HG03520 (cell line): ENCODE data around the gene CHD9.
"Not testable (repeated sequence)": the region's sequence is repeated elsewhere in the genome, so short reads cannot be mapped to it uniquely, and the experiment has no call there.

ENCODE experiments used
- ATAC-seq: cut with Tn5 transposase; IDR thresholded peaks from one replicate; pipeline ENCODE4 v1.9.1; 2021; ENCODE audit warnings: mild to moderate bottlenecking, moderate library complexity; ENCODE audit not compliant: unreplicated experiment

Gene CHD9

DNA sequence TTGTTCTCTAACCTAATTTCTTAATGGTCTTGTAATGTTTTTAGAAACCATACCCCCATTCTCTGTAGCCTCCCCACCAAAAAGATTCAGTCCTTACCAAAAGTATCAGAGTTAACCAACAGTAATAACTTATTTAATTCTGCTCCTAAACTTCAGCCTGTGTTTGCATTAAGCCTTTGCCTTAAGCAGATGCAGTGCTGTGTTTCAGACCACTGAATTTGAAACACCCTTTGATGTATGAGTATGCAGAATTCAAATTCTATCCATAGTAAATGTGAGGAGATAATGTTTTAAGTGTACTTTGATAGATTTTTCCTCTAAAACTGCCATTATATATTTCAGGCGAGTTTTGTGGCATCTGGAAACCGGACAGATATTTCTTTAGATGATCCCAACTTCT, 207.9 kb downstream of the CHD9 start:
- ATAC-seq = no peak

DNA sequence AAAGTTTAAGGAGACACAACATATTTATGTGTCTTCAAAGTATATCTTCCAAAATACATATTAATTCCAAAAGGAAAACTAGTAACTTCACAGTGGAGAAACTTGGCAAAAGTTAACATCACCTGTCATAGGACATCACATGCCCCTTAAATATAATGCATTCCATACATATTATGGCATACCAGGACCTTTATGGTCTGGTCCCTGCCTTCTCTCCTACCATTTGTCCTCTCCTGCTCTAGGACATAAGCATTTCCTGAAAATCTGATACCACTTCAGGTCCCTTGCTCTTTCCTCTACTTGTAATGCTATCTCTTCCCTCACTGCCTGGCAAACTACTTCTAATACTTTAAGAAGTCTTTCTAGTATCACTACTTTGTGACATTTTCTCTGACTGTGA, 211.4 kb downstream of the CHD9 start:
- ATAC-seq = no peak

DNA sequence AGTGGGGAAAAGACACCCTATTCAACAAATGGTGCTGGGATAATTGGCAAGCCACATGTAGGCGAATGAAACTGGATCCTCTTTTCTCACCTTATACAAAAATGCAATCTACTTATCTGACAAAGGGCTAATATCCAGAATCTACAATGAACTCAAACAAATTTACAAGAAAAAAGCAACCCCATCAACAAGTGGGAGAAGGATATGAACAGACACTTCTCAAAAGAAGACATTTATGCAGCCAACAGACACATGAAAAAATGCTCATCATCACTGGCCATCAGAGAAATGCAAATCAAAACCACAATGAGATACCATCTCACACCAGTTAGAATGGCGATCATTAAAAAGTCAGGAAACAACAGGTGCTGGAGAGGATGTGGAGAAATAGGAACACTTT, 223.7 kb downstream of the CHD9 start:
- not testable (repeated sequence) for ATAC-seq

DNA sequence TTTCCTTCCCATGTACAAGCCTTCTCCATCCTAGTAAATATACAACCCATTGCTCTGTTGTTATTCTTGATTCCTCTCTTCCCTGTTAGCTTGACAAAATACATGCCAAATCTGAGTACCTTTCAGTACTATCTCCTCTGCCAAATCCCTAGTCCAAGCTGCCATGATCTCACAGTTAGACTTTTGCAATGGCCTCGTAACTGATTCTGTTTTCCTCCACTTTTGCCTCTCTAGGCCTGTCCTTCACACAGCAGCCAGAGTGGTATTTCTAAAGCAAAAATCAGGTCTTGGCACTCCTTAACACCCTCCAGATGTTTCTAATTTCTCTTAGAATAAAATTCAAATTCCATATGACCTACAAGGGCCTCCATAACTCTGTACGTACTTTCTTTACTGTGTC, 226.5 kb downstream of the CHD9 start:
- no peak for ATAC-seq

DNA sequence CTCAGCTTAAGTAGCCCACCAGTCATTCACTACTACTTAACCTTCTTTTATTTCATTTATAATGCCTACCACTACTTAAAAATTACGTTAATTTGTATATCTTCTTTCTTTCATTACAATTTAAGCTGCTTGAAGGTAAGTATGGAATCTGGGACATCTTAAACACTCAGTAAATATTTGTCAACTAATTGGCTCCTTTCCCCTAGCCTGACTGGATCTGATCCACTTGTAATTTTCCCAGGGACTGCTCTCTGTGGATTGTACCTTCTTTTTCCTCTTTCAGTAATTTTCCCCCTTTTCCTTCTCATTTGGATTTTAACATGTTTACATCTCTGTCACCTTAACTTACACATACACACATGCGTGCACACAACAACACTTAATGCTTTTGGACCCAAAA, 227.1 kb downstream of the CHD9 start:
- ATAC-seq = no peak

DNA sequence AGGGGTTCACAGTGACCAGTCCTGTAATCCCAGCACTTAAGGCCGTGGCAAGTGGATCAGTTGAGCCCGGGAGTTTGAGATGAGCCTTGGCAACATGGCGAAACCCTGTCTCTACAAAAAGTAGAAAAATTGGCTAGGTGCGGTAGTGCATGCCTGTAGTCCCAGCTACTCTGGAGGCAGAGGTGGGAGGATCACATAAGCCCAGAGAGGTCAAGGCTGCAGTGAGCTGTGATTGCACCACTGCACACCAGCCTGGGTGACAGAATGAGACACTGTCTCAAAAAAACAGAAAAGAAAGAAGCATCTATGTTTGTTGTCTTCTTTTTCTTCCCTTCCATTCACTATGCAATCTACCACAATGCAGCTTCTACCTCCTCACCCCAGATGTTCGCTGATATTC, 227.5 kb downstream of the CHD9 start:
- ATAC-seq = no peak

DNA sequence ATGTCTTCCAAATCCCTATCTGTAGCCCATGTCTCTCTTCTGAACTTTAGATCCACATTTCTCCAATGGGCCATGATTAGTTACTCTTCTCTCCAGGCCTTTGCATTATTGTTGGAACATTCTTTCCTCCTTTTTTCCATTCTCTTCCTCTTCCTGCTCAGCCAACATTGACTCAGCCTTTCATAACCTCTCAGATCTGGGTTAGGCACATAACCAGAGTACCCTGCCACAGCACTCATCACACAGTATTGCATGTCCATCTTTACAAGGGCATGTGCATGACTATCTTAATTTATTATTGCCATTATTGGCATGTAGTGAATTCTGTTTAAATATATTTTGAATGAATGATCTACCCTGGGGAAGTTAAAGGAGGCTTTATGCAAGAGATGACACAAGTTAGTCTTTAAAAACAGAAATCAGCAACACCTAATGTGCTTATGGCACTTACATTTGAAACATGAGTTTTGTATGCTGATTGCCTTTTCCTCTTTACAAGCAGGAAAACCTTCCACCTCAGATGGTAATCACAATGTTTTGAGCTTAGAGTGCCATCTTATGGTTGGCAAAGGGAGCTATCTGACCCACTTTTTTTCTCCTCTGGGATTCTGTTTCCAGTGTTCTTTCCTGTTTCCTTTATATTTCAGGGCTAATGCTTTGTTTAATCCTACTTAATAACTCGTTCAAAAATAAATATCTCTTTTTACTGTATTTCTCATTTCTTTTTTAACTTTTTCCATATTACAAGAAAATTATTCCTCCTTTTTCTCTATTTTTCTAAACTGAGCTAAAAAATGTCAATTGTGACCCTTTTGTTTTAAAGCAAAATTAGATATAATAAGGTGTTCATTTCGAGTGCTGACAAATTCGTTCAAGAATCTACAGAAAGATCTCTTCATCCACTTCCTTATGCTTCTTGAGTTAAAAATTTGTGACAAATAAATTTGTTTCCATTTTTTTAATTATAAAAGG, 228.5 kb downstream of the CHD9 start:
- no peak for ATAC-seq

DNA sequence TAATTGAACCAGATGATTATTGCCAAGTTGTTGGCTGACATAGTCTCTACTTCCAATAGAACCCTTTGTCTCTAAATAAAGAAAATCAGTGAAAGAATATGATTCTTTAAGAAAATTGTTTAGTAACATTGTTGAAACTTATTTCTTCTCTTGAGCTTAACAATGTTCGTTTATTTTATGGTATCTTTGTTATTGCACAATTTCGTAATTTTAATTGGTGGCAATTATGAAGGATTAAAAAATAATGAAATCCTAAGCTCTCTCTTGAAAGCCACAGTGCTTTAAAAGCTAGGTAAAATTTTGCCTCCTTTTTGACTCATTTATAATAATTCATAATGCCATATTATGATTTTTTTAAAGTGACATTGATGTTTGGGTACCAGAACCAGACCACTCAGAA, 230.4 kb downstream of the CHD9 start:
- ATAC-seq = no peak

DNA sequence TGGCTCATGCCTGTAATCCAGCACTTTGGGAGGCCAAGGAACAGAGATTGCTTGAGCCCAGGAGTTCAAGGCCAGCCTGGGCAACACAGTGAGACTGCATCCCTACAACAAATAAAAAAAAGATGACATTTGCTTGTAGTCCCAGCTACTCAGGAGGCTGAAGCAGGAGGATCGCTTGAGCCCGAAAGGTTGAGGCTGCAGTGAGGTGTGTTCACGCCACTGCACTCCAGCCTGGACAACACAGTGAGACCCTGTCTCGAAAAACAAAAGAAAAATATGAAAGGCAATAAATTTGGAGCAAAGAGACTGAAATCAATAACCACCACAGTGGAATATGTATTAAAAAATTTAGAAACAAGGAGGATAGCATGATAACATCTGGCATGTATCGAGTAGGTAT, 235.7 kb downstream of the CHD9 start:
- ATAC-seq = no peak

DNA sequence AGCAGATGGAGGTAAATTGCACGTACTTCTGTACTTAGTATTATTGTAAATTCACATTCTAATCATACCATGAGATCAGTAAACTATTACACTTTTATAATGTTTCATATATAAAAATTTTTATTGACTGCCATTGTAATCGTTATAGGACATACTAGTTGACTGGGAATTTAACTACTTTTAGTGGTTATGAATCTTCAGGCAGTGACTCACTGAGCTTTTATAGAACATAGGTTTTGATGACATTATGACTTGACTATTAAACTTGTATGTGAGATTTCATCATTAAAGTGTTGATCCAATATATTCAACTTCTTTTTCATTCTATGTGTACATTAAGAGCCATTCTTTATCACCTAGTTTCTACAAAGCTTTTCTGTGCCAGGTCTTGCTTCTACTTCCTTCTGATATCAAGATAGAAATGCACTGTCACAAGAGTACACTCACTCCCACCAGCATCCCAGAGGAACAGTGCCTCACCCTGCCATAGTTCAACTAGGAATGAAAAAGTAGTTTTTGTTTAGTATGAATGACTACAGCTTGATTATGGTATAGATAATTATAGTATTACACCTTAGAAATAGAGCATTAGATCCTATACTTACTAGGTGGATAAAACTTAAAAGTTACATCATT, 237.1 kb downstream of the CHD9 start:
- no peak for ATAC-seq

DNA sequence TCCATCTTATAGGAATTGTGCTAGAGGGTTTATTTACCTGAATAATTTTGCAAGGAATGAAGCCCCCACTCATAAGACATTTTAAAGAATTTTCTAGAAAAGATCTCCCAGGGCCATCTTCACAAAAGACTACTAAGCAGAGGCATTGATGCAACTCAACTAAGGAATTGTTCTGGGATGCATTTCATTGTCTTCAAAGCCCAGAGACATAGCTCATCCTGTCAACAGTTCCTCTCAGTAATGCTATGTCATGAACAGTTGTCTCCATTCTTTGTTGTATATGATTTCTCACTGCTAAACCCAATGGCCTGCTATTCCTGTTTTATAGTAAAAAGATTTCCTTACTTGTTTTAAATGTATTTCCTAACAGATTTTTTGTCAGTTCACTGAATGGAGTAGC, 242.7 kb downstream of the CHD9 start:
- ATAC-seq = no peak

DNA sequence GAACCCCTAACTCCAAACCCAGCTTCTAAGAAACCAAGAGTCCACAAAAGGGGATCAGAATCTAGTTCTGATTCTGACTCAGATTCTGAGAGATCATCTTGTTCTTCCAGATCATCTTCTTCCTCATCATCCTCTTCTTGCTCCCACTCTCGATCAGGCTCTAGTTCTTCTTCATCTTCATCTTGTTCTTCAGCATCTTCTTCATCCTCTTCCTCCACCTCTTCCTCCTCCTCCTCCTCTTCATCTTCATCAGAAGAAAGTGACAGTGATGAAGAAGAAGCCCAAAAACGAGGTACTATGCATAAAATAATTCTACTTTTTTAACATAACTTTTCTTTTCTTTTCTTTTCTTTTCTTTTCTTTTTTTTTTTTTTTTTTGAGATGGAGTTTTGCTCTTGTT, 249.5 kb downstream of the CHD9 start:
- no peak for ATAC-seq

DNA sequence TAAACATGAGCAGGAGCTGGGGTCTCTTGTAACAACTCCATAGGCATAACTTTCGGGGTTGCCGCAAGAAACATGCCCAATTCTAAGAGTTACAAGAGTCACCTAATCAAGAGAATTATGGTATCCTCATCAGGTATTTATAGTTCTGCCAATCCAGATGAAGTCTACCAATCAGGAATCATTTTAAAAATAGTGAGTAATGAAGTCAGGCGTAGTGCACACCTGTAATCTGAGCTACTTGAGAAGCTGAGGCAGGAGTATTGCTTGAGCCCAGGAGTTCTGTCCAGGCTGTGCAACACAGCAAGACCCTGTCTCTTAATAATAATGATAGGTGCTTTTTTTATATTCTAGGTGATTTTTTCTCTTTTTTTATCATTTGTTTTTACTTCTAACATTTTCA, 251.0 kb downstream of the CHD9 start:
- ATAC-seq = no peak

DNA sequence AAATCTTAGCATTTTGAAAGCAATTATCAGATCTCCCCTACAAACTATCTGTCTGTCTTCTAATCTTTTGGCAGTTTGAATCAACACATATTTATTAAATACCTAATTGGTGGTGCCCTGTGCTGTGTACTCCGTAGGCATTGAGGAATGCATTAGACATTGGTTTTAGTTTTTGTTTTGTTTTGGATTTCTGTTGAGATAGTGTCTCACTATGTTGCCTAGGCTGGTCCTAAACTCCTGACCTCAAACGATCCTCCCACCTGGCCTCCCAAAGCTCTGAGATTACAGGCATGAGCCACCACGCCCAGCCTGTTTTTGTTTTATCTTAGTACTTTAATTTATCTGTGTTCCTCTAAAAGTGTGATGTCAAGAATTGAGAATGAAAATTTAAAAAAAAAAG, 254.7 kb downstream of the CHD9 start:
- no peak for ATAC-seq

DNA sequence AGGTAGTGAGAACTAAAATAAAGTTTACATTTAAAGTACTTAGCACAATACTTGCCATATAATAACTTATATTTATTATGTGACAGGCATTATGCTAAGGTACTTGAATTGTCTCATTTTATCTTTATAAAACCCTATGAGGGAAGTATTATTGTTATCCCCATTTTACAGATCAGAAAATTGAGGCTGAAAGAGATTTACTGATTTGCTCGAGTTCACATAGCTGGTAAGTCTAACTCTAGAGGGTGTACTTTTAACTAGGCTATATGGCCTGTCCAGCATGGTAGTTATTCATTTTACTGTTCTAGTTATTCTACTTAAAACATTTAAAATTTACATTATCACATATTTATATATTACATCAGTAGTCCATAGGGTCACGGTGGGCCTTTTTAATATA, 266.2 kb downstream of the CHD9 start:
- ATAC-seq = no peak

DNA sequence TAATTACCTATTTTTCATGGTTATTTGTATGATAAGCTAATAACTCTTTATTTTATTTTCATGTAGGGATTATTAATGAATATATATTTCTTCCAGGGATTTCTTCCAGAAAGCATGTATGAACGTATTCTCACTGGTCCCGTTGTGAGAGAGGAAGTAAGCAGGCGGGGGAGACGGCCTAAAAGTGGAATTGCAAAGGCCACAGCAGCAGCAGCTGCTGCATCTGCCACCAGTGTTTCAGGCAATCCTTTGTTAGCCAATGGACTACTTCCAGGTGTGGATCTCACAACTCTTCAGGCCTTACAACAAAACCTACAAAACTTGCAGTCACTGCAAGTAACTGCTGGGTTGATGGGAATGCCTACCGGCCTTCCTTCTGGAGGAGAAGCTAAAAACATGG, 269.1 kb downstream of the CHD9 start:
- no peak for ATAC-seq

DNA sequence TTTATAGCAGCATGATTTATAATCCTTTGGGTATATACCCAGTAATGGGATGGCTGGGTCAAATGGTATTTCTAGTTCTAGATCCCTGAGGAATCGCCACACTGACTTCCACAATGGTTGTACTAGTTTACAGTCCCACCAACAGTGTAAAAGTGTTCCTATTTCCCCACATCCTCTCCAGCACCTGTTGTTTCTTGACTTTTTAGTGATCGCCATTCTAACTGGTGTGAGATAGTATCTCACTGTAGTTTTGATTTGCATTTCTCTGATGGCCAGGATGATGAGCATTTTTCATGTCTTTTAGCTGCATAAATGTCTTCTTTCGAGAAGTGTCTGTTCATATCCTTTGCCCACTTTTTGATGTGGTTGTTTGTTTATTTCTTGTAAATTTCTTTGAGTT, 276.2 kb downstream of the CHD9 start:
- not testable (repeated sequence) for ATAC-seq

DNA sequence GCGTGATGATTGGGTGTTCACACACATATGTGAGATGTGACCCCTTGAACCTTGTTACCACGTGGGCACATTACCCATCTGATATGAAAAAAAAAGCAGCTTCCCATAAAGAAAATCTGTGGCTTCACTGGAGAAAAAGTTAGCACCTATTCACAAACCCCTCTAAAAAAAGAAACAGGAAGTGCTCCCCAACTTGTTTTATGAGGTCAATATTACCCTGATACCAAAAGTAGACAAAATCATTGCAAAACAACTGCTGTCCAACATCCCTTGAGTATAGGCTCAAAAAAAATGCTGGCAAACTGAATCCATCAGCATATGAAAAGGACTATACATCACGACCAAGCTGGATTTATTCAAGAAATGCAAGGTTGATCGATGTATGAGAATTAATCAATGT, 279.8 kb downstream of the CHD9 start:
- ATAC-seq = no peak

DNA sequence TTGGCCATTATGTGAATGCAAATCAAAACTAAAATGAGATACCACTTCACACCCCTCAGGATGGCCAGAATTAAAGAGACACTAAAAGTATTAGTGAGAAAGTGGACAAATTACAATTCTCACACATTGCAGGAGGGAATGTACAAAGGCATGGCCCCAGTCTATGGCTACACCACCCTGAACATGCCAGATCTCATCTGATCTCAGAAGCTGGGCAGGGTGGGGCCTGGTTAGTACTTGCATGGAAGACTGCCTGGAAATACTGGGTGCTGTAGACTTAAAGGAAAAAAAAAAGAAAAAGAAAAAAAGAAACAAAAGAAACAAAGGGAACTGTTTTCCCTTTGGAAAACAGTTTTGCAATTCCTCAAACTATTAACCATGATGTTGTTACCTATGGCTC, 282.5 kb downstream of the CHD9 start:
- ATAC-seq = no peak

DNA sequence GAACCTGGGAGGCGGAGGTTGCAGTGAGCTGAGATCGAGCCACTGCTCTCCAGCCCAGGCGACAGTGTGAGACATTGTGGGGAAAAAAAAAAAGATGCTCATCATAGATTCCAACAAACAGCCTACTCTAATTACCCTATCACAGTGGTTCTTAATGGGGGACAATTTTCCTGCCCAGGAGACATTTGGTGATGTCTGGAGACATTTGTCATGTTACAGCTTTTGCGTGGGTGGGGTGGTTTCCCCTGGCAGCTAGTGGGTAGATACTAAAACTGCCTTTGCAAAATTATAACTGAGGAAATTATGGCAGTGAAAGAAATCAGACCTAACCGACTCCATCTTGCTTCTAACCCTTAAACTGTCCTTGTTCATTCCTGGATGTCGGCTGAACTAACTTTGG, 287.0 kb downstream of the CHD9 start:
- no peak for ATAC-seq

DNA sequence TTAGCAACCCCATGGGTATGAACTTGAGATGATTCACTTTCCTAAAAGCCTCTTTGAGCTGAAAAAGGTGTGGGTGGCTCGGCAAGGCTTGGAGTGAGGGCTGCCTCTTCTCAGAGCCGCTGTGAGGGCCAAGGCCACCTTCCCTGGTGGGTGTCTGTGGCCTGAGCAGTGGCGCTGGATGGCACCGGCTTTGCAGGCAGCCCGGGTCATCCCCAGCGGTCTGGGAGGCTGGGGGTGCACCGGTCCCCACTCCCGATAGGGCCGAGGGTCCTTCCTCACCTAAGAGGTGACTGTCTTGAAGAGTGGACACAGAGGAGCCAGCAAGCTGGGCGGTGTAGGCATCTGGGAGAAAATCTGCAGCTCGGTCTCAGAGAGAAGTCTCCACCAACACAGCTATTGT, 300.3 kb downstream of the CHD9 start:
- ATAC-seq = no peak

DNA sequence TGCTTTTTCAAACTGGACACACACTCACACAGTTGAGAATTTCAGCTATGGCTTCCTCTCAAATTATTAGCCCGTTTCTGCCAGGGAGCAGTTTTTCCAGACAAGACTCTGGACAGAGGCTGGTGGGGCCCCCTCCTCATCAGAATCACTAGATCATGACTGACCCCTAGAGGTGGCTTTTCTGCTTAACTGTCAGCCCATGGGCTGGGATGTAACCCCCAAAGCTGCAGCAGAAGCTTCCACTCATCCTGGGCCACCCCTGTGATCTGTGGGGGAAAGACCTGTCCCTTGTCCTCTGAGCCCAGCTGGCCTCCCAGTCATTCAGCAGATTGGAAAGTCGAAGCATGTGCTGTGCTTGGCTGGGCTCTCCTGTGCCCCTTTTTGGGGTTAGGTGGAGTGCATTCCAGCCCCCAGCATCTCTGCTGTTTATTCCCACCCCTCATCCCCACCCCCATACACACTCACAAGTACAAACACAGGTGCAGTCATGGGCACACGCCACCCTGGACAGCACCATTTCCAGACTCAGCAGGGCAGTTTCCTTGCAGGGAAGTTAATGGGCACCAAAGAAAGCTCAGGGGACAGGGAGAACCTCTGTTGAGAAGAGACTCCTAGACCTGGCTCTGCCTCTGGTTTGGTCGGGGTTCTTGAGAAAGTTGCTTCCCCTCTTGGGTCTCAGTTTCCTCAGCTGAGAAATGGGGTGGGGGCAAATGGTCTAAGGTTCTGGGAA, 301.9 kb downstream of the CHD9 start:
- ATAC-seq = no peak
